AG04450 (cell line): ENCODE data around the gene TGFBR2. TPM values are rescaled to one million over a fixed set of nuclear protein-coding genes. Genes with fewer than 3 reads are reported as not detected.

Source experiments
- CTCF ChIA-PET: fragments of 300-600, 350-600 bp; formaldehyde crosslinking; extraction: SDS; loops from one replicate; lab custom pipeline; 2022; ENCODE audit warnings: antibody characterized with exemption, inconsistent platforms; lab: Charles Lee
- POLR2A ChIA-PET: fragments of 350-600 bp; formaldehyde crosslinking; extraction: SDS; loops from one replicate; lab custom pipeline; 2021; ENCODE audit warnings: antibody characterized with exemption, inconsistent platforms; lab: Yijun Ruan, JAX
- DNase-seq: peaks from one replicate; pipeline ENCODE4 v3.0.0-alpha.2; 2011; ENCODE audit warnings: low read depth, low spot score
- H3K27ac ChIP-seq: one replicate; pipeline ENCODE4 v1.5.1; 2012; ENCODE audit warnings: low read depth, low read length, control low read depth
- H3K27me3 ChIP-seq: one replicate; pipeline ENCODE4 v1.6.0; 2012; ENCODE audit warnings: low read length; ENCODE audit not compliant: control insufficient read depth, insufficient read depth
- H3K4me3 ChIP-seq: 2 replicates; pipeline ENCODE4 v1.5.1; 2011; ENCODE audit warnings: mild to moderate bottlenecking, low read depth, low read length, control low read depth
- H3K9me3 ChIP-seq: 2 replicates; pipeline ENCODE4 v1.5.1; 2012; ENCODE audit warnings: low read length; ENCODE audit not compliant: control insufficient read depth, insufficient read depth
- CTCF ChIP-seq: IDR thresholded peaks from 2 replicates; pipeline ENCODE4 v1.5.1; 2011; ENCODE audit warnings: low read depth, low read length, control low read depth, inconsistent platforms
- polyA plus RNA-seq: library from polyadenylated mRNA; depleted of rRNA; stranded (reverse); fragments of >200 nt; gene quantifications from 2 replicates; pipeline ENCODE4 v1.2.3, GENCODE V29; 2011

Gene TGFBR2
- polyA plus RNA-seq, 1 experiment: 158 TPM

- TF ChIP-seq CTCF: no peak
- ChIA-PET CTCF (interaction anchor here (3.7 kb wide), 1 partner anchor 26 kb away, joined by 18 read pairs; no protein-coding TSS in a partner anchor), POLR2A (no interaction called here)
- Histone ChIP-seq H3K27ac (no peak overlapping the region), H3K4me3 (no peak overlapping the region), H3K27me3 (no peaks in the 10 kb centered on the region), H3K9me3 (peaks cover under 1% of the 10 kb centered on the region; the same call in 1 of the 2 replicates)
- no peak for DNase-seq
Measured at GRCh38 chr3:30719536-30719935, 113.1 kb downstream of the TGFBR2 start.

- Histone ChIP-seq H3K27ac (peak overlapping the region; percentile 40), H3K4me3 (no peak overlapping the region), H3K9me3 (no peaks in the 10 kb centered on the region), H3K27me3 (no peaks in the 10 kb centered on the region)
- TF ChIP-seq CTCF: no peak
- CTCF ChIA-PET: interaction anchor here (0.9 to 3.7 kb wide), 4 partner anchors 27 to 680 kb away, joined by 3 to 18 read pairs (median 5); no protein-coding TSS in a partner anchor
- POLR2A ChIA-PET: interaction anchor here (0.5 to 1.3 kb wide), 5 partner anchors 11 to 631 kb away, joined by 3 to 6 read pairs (median 4); partner anchors contain the start of gene TGFBR2
- peak; percentile 89 for DNase-seq
Measured at GRCh38 chr3:30720586-30721313, 114.3 kb downstream of the TGFBR2 start.

- ChIA-PET POLR2A (interaction anchor here (0.5 to 1.3 kb wide), 5 partner anchors 63 to 631 kb away, joined by 3 to 6 read pairs (median 3); partner anchors contain the start of gene TGFBR2), CTCF (interaction anchor here (0.9 to 3.7 kb wide), 4 partner anchors 27 to 680 kb away, joined by 3 to 18 read pairs (median 5); no protein-coding TSS in a partner anchor)
Measured at GRCh38 chr3:30721314-30721634, 114.9 kb downstream of the TGFBR2 start.

GRCh38 chr3:30723211-30723610, 116.8 kb downstream of the TGFBR2 start:
- no peak overlapping the region for H3K4me3 ChIP-seq
- no peak for TF ChIP-seq CTCF
- H3K27me3 ChIP-seq: no peaks in the 10 kb centered on the region
- no peak for DNase-seq
- no peak overlapping the region for H3K27ac ChIP-seq
- POLR2A ChIA-PET: no interaction called here
- CTCF ChIA-PET: interaction anchor here (0.9 kb wide), 1 partner anchor 9 kb away, joined by 3 read pairs; no protein-coding TSS in a partner anchor
- no peaks in the 10 kb centered on the region for H3K9me3 ChIP-seq

More at GRCh38 chr3:30721314-30721634, 114.9 kb downstream of the TGFBR2 start:
- Histone ChIP-seq H3K4me3 (no peak overlapping the region), H3K27ac (no peak overlapping the region), H3K27me3 (no peaks in the 10 kb centered on the region), H3K9me3 (no peaks in the 10 kb centered on the region)
- no peak for TF ChIP-seq CTCF
- DNase-seq: no peak

GRCh38 chr3:30724863-30725262, 118.5 kb downstream of the TGFBR2 start:
- no peak for DNase-seq
- POLR2A ChIA-PET: no interaction called here
- Histone ChIP-seq H3K27ac (no peak overlapping the region), H3K4me3 (no peak overlapping the region), H3K27me3 (no peaks in the 10 kb centered on the region), H3K9me3 (no peaks in the 10 kb centered on the region)
- no peak for TF ChIP-seq CTCF
- CTCF ChIA-PET: interaction anchor here (1.4 kb wide), 1 partner anchor 32 kb away, joined by 3 read pairs; no protein-coding TSS in a partner anchor
